ENCODE data around the gene KDM4C.
"Not testable (repeated sequence)": the region's sequence is repeated elsewhere in the genome, so short reads cannot be mapped to it uniquely, and the experiment has no call there.

Gene KDM4C

GRCh38 chr9:6757456-6758247 lies at the start of gene KDM4C:
Gene KDM4C (plus strand): TSS chr9:6757973. CDS start chr9:6792989, 35,016 bp downstream.
- DNase-seq, result peak; percentile 96

DNA sequence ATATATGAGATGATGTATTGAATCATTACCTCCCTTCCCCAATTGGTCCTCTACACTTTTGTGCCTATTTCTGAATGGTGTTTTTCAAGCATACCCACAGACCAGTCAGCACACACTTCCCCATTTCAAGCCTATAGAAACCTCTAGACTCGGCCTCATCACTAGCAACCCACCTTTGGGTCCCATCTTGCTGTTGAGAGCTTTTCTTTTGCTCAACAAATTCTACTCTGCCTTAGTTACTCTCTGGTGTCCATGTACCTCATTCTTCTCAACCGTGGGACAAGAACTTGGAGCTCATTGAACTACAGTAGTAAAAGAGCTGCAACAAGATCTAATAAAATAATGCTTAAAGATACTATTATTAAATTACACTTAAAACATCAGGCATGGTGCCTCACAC lies 49.0 kb upstream of the KDM4C start:
- DNase-seq, result no peak

DNA sequence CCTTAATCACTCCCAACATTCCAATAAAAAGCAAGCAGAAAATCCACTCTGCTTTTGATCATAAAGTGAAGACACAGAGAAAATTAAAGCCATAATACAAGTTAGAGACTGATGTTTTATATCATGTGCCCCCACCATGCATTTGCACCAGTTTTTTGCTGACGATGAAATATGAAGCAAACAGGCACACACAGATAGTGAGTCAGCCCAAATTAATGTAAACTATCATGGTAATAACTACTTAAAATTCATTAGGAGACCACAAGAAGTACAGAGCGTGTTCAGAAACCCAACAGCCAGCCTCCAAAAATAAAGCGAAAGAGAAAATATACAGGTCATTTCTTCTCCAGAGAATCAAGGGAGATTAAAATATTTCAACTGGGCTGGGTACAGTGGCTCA lies 46.4 kb upstream of the KDM4C start:
- no peak for DNase-seq

DNA sequence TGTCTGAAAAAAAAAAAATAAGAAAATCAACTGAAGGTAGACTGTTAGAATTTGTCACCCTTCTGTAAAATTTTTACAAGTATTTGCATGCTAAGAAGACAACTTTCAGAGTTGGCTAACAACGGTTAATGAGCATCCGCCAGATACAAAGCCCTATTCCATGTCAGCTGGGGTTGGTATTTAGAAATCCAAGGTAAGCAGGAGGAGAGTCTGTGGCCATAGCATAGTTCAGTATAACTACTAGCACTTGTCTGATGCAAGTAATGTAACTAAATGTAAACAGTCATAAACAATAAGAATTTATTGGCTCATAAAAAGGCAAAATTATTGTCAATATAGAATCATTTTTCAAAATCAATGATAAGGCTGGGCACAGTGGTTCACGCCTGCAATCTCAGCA lies 45.7 kb upstream of the KDM4C start:
- no peak for DNase-seq

DNA sequence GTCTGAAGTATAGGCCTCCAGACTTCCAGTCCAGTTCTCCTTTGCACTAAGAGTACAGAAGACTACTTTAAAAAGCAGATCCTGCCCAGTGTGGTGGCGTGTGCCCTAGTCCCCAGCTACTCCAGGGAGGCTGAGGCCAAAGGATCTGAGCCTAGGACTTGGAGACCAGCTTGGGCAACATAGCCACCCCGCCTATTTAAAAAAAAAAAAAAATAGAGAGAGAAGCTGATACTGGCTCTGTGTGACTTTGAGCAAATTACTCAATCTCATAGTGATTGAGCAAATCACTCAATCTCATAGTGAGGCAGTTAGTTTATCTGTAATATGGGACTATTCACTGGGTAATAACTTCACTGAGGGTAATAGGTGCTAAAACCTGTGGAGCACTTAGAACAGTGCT lies 43.6 kb upstream of the KDM4C start:
- no peak for DNase-seq

DNA sequence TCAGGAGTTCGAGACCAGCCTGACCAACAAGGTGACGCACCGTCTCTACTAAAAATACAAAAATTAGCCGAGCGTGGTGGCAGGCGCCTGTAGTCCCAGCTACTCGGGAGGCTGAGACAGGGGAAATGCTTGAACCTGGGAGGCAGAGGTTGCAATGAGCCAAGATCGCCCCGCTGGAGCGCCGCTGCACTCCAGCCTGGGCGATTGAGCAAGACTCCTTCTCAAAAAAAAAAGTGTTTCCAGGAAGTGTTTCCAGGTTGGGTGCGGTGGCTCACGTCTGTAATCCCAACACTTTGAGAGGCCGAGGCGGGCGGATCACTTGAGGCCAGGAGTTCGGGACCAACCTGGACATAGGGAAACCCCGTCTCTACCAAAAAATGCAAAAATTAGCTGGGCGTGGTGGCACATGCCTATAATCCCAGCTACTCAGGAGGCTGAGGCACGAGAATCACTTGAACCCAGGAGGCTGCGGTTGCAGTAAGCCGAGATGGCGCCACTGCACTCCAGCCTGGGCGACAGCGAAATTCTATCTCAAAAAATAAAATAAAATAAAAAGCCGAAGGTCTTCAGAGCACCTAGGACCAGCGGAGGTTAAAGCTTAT lies 42.5 kb upstream of the KDM4C start:
- DNase-seq, result not testable (repeated sequence)

DNA sequence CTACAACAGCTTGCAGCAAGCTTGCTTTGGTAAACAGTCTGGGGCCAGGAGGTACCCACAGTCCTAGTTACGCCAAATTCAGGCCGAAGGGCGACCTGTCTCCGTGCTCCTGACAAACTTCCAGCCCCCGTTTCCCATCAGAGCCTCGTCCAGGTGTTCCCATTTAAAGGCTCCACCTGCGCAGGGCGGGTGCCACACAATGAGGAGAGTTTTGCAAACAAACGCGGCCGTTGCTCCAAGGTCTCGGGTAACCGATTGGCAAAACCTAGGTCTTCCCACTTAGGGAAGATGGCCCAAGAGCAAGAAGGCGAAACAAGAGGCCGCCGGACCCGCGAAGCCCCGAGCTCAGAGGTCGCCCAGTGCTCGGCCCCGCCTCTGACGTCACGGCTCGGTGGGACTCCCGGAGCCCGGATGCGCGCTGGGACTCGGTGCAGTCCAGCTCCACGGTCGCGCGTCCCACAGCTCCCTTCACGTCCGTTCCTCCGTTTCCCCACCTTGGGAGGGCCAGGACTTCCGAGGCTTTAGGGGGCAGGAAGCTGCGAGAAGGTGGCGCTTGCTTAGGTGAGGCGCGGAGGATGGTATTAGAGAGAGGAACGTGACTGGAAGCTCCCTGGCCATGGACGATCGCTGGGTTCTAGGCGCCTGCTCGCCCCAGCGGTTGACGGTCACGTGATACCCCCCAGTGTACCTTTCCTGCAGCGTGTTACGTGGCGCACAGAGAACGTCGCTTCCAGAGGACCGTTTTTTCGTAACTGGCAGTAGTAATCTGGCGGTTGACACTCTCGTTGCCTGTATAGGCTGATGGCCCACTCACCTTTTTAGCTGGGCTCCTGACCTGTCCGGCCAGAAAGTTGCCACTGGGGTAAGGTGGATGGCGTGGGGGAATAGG lies 41.8 kb upstream of the KDM4C start:
- DNase-seq, result no peak

DNA sequence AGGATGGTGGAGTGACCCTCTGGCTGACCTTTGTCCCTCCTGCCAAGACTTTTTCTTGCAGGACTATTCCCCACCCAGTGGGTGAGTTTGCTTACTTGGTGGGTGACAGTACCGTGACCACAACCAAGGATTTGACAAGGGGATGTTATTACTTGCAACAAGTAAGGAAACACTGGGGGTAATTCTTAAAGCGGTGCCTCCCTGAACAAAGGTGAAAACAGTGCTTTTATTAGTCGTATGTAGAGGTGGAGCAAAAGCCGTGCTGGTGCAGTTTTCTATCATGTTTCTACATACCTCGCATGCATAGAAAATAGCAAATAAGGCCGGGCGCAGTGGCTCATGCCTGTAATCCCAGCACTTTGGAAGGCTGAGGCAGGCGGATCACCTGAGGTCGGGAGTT lies 41.0 kb upstream of the KDM4C start:
- DNase-seq, result no peak

GRCh38 chr9:6723881-6724420 lies 33.8 kb upstream of the KDM4C start:
- DNase-seq, result no peak

- DNase-seq, result no peak
Measured at GRCh38 chr9:6733257-6733656, 24.5 kb upstream of the KDM4C start.

DNA sequence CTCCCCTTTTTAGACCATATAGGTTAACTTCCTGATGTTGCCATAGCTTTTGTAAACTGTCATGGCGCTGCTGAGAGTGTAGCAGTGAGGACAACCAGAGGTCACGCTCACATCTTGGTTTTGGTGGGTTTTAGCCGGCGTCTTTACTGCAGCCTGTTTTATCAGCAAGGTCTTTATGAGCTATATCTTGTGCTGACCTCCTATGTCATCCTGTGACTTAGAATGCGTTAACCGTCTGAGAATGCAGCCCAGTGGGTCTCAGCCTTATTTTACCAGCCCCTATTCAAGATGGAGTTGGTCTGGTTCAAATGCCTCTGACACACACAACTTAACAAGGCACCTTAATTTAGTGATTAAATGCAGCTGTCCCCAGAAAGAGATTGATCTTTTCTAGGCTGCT lies 23.9 kb upstream of the KDM4C start:
- DNase-seq, result no peak

- DNase-seq, result no peak
Measured at GRCh38 chr9:6735422-6735821, 22.4 kb upstream of the KDM4C start.

GRCh38 chr9:6739218-6739617 lies 18.6 kb upstream of the KDM4C start:
- DNase-seq, result peak; percentile 1

- DNase-seq, result not testable (repeated sequence)
Measured at GRCh38 chr9:6748861-6749260, 8.9 kb upstream of the KDM4C start.

DNA sequence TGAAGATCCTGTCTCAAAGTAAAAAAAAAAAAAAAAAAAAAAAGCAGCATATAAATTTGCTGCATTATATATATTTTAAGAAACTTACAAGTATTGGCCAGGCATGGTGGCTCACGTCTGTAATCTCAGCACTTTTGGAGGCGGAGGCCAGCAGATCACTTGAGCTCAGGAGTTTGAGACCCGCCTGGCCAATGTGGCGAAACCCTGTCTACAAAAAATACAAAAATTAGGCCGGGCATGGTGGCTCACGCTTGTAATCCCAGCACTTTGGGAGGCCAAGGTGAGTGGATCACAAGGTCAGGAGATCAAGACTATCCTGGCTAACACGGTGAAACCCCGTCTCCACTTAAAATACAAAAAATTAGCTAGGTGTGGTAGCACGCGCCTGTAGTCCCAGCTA lies 2.9 kb upstream of the KDM4C start:
- DNase-seq, result not testable (repeated sequence)

GRCh38 chr9:6757132-6757455 lies 679 bp upstream of the KDM4C start:
- DNase-seq, result peak; percentile 54

DNA sequence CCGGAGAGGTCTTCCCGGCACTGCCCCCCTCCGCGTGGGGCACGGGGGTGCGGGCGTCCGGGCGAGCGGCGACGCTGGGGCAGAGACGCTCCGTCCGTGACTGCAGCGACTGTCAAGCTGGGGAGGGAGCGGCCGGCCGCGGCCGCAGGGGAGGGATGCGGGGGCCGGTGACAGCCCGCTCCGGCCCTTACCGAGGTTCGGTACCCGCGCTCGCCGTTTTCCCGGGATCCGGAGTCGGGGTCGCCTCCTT lies 400 bp downstream of the KDM4C start:
- no peak for DNase-seq

GRCh38 chr9:6758498-6759184 lies 868 bp downstream of the KDM4C start:
- DNase-seq, result peak; percentile 49

- no peak for DNase-seq
Measured at GRCh38 chr9:6759185-6759977, 1.6 kb downstream of the KDM4C start.

DNA sequence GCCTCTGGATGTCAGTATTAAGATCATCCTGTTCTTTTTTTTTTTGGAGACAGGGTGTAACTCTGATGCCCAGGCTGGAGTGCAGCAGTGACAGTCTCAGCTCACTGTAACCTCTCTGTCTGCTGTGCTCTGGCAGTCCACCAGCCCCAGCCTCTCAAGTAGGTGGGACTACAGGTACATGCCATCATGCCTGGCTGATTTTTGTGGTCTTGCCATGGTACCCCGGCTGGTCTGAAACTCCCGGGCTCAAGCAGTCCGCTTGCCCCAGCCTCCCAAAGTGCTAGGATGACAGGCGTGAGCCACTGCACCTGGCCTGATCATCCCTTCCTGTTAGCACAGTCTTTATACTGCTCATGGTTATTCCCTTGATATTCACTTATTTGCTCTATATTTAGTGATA lies 3.5 kb downstream of the KDM4C start:
- no peak for DNase-seq

DNA sequence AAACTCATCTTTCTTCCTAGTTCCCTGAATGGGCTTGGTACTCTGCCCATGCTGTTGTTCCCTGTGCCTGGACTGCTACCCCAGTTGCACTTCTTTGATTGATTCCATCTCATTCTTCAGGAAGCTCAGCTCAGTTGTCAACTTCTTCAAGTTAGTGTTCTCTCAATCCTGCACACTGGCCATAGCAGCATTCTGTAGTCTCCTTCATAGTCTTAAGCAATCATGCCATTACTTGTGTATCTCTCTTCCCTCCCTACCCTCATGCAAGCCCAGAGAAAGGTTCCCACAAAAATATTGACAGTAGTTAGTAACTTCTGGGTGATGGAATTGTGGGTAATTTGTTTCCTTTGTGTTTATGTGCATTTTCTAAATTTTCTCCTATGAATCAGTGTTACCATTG lies 5.5 kb downstream of the KDM4C start:
- DNase-seq, result no peak

- DNase-seq, result no peak
Measured at GRCh38 chr9:6764011-6764410, 6.2 kb downstream of the KDM4C start.
